PFSK-1 (cell line): Measurements from ENCODE around the gene ZFP28.

Experiments
- POLR2AphosphoS5 ChIP-seq: IDR thresholded peaks from 2 replicates; pipeline ENCODE4 v1.6.1; 2012; ENCODE audit warnings: low read depth, mild to moderate bottlenecking, control low read depth, low read length, moderate library complexity
- REST ChIP-seq, 2 experiments: IDR thresholded peaks; 2 replicates each; pipeline versions ENCODE4 v1.6.1 to v1.8.0; 2011 to 2012; ENCODE audit warnings: low read depth in 2 of 2, low read length in 2 of 2, control low read depth in 1 of 2, inconsistent platforms in 1 of 2, mild to moderate bottlenecking in 1 of 2, moderate library complexity in 1 of 2; ENCODE audit not compliant: insufficient read depth in 1 of 2
- SIN3A ChIP-seq: IDR thresholded peaks from 2 replicates; pipeline ENCODE4 v1.6.1; 2012; ENCODE audit warnings: mild to moderate bottlenecking, low read length, moderate library complexity, borderline replicate concordance; ENCODE audit not compliant: insufficient read depth

GRCh38 chr19:56508290-56508778, 30.4 kb upstream of the ZFP28 start:
- TF ChIP-seq POLR2AphosphoS5 (no peak), SIN3A (no peak), REST (IDR thresholded peaks at IDR 0.05; ENCODE audit: insufficient read depth in 1 of 2, low read depth in 2 of 2, low read length in 2 of 2) (no peak)
